Fibroblast of mammary gland (primary cell): ENCODE data around the gene KCNIP4.

Experiments used
- DNase-seq: peaks from one replicate; pipeline ENCODE4 v3.0.0-alpha.2; 2010; ENCODE audit warnings: low read depth
- H3K4me3 ChIP-seq: 2 replicates; pipeline ENCODE4 v1.5.1; 2011; ENCODE audit warnings: low read depth, mild to moderate bottlenecking, low read length, moderate library complexity; ENCODE audit not compliant: control insufficient read depth
- TF ChIP-seq, protein P1 (sequence below): conservative IDR thresholded peaks from 2 replicates; pipeline ENCODE4 v1.5.1; 2011; ENCODE audit warnings: low read depth, low read length, inconsistent platforms; ENCODE audit not compliant: control insufficient read depth, insufficient read depth

Gene KCNIP4

DNA sequence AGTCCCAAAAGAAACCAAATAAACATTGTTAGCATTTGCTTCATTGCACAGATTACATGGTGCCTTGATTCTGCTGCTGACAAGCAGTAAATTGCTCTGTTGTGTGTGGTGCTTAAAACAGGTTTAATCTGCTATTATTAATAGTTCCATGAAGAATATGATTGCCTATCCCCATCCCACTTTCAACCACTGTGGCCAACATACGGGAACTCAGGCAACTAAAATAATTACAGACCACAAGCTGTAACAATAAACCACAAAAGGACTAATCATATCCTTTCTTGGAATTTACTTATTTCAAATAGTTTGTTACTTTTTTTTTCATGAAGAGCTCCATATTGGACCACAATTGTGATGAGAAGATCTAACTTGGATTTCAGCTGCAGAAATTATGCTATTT is 1116.8 kb downstream of the KCNIP4 start:
- peak; percentile 24 for DNase-seq
- TF ChIP-seq, protein P1, sequence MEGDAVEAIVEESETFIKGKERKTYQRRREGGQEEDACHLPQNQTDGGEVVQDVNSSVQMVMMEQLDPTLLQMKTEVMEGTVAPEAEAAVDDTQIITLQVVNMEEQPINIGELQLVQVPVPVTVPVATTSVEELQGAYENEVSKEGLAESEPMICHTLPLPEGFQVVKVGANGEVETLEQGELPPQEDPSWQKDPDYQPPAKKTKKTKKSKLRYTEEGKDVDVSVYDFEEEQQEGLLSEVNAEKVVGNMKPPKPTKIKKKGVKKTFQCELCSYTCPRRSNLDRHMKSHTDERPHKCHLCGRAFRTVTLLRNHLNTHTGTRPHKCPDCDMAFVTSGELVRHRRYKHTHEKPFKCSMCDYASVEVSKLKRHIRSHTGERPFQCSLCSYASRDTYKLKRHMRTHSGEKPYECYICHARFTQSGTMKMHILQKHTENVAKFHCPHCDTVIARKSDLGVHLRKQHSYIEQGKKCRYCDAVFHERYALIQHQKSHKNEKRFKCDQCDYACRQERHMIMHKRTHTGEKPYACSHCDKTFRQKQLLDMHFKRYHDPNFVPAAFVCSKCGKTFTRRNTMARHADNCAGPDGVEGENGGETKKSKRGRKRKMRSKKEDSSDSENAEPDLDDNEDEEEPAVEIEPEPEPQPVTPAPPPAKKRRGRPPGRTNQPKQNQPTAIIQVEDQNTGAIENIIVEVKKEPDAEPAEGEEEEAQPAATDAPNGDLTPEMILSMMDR = no peak
- H3K4me3 ChIP-seq = no peak overlapping the region

DNA sequence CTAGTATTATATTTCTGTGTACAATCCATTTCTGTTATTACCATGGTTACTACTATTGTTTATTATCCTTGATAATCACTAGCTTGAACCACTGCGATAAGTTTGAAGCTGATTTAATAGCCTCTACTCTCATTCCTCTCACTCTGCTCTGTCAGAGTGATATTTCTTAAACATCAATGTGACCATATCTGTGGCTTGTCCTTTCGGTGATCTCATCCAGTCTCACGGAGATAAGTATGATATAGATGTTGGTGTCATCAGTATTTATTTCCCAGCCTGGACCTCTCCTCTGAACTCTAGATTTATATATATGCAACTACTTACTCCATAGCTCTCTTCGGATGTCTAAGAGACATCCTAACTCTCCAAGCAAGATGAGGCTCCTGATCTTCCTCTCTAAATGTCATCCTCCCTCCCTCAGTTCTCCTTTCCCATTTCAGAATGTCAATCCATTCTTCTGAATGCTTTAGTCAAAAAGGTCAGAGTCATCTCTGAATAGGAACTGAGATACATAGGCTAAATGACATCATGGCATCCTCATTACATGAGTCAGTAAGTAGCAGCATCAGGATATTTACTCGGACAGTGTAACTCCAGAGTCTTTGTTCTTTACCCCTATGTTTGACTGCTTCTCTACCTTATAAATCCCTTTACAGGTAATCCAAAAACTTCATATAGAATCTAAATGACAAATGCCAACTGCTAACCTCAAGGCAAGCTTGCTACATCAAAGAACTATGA is 1118.8 kb downstream of the KCNIP4 start:
- peak; percentile 52 for DNase-seq
- TF ChIP-seq, protein P1 = no peak
- H3K4me3 ChIP-seq = no peak overlapping the region

DNA sequence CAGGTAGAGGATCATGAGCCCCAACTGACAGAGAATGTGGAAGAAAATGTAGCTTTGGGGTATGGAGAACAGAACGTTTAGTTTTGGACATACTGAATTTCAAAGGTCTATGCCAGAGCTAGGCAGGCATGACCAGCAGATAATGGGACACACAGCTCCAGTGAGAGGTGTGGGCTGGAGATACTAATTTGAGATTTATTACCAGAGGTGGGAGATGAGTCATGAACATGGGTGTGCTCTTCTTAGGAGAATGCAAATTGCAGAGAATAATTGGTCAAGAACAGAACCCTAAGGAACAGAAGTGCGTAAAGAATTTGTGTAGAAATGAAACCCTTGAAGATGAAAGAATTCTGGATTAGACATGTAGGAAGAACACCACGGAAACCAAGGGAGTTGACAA is 1123.1 kb downstream of the KCNIP4 start:
- H3K4me3 ChIP-seq = no peak overlapping the region
- DNase-seq = no peak
- TF ChIP-seq, protein P1 = no peak

DNA sequence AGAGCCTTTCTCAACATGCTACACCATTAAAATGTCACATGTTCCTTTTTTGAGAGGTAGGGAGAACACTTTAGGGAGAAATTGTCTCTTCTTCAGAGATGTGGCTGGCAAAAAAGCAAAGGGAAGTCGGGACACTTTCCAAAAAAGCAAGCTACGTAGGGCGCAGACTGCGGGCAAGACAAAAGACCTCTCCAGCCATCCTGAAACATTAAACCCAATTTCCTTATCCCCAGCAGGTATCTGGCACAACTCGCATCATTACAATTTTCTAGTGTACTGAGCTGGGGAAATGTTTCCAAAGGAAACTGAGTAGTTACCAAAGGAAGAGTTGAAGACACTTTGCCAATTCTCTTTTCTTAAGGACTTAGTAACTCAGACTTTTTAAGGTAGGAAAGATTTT is 1132.3 kb downstream of the KCNIP4 start:
- TF ChIP-seq, protein P1 = no peak
- DNase-seq = no peak
- no peak overlapping the region for H3K4me3 ChIP-seq

DNA sequence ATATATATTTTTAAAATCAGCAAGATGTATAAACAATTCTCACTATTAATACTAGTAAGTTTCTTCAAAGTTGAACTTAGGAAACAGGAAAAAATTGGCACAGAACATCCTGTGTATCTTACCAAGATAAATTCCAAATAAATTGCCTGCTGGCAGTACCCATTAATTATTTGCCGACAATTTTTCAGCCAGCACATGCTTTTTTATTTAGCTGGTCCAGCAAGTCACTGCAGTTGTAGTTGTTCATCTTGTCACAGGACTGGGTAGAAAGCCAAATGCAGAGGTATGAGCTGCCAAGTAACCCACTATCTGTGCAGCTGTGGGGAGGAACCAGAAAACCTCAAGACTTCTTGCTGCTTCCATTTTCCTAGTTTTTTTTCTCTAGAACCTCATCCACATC is 1134.9 kb downstream of the KCNIP4 start:
- H3K4me3 ChIP-seq = no peak overlapping the region

DNA sequence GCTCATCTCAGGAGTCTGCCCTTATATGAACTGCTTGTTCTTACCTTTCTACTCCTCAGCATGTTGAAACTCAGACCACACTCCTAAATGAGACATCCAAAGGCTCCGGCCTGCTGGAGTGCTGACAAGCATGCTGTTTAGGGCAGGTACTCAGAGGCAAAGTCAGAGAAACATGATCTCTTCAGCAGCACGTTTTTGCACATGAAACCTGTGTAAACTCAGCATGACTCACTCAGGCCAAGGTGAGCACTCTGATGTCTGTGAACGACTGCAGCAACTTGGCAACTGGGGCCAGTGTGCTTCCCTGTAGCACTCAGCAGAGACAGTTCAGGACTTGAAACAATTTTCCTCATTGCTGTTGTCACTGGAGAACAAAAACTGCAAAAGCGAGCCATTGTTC is 1138.8 kb downstream of the KCNIP4 start:
- H3K4me3 ChIP-seq = no peak overlapping the region
- TF ChIP-seq, protein P1 = no peak
- DNase-seq = no peak

More for the DNA sequence above, 1134.9 kb downstream of the KCNIP4 start:
- peak; percentile 18 for DNase-seq
- TF ChIP-seq, protein P1 = no peak

DNA sequence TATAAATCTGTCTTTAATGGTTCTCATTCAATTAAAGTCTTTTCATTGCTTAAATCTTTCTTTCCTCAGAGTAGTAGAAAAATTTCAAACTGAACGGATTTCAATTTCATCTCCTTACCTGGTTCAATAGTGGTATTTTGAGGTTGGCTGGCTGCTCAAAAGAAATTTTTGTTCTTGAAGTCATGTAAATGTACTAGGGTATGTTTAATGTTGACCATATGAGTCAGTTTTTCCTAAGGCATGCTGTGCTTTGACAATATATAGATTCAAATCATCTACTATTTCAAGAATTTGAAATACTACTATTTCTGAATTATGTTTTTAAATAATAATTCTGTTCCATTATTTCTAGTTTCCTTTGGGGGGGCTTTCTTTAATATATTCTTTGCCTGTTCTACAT is 1142.9 kb downstream of the KCNIP4 start:
- H3K4me3 ChIP-seq = no peak overlapping the region
- no peak for DNase-seq
- TF ChIP-seq, protein P1 = no peak
